GM19397 (cell line): ENCODE measurements around the gene CCDC60.

Experiments used
- ATAC-seq: cut with Tn5 transposase; IDR thresholded peaks from one replicate; pipeline ENCODE4 v1.9.1; 2021; ENCODE audit warnings: mild to moderate bottlenecking, moderate library complexity; ENCODE audit not compliant: unreplicated experiment

Gene CCDC60

GRCh38 chr12:119432949-119433348 lies 98.4 kb downstream of the CCDC60 start:
- no peak for ATAC-seq

- ATAC-seq, result no peak
These were observed 106.4 kb downstream of the CCDC60 start for GRCh38 chr12:119440803-119441360.

GRCh38 chr12:119444462-119445044 lies 110.0 kb downstream of the CCDC60 start:
- ATAC-seq, result no peak

DNA sequence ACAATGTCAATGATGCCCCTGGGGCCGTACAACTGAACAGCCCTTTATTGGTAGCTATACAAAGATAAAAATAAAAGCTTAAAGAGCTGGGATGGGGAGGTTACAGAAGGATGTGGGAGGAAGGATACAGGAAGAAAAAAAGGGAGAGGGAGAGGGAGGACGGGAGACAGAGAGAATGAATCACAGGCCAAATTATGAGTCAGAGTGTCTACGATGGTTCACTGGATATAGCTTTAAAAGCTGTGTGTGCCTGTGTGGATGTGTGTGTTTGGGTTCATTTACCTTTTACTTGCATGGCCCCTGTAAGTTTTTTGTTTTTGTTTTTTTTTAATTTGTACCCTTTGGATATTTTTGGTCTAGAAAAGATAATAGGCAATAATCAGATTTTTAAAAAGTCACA lies 111.9 kb downstream of the CCDC60 start:
- no peak for ATAC-seq

DNA sequence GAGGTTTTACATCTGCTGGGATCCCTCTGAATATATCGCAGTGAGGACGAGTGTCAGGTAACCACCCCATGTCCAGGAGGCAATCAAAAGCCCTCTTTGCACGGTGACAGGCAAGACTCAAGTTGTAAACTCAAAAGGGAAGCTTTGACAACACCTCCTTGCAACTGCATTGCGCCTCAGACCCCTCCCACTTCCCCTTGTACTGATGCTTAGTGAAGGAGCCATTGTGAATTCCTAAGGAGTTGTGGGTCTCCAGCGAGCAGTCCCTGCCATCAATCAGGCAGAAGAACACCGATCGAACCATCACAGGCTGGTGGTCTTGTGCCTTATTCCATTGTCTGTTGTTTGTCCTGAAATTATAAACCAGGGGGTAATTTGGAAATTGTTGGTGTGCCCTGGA lies 112.6 kb downstream of the CCDC60 start:
- no peak for ATAC-seq

GRCh38 chr12:119447618-119448017 lies 113.1 kb downstream of the CCDC60 start:
- no peak for ATAC-seq

DNA sequence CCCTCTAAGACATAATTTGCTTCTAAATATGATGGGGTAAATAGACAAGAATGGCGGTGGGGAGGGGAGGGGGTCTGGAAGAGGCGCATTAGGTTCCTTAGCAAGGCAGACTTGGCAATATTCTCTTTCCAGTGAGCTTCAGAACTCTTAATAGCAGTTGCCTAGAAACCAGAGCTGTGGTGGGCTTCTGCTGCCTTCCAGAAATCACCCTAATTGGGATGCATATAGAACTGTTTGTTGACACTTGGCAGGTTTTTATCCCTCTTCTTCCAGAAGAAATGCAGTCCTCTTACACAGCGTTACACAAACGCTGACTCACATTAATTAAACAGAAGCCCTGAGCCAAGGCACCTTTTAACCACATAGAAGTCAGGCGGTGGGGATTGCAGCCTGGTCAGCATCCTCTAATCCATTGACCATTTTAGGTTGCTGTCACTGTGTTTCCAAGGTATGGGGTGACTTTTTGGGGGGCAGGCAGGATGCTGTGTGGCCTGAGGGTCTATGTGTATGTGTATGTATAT lies 114.1 kb downstream of the CCDC60 start:
- ATAC-seq, result no peak

GRCh38 chr12:119450771-119451170 lies 116.2 kb downstream of the CCDC60 start:
- ATAC-seq, result no peak

DNA sequence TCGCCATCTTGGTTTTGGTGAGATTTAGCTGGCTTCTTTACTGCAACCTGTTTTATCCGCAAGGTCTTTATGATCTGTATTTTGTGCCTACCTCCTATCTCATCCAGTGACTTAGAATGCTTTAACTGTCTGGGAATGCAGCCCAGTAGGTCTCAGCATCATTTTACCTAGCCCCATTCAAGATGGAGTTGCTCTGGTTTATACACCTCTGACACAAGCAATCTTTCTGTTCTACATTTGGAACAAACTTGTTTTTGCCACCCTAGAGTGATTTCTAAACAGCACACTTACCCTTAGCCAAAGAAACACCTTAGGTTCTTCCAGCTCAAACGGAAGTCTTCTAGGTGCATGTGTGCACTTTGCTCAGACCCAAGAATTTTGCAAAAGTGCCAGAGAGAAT lies 122.3 kb downstream of the CCDC60 start:
- no peak for ATAC-seq

DNA sequence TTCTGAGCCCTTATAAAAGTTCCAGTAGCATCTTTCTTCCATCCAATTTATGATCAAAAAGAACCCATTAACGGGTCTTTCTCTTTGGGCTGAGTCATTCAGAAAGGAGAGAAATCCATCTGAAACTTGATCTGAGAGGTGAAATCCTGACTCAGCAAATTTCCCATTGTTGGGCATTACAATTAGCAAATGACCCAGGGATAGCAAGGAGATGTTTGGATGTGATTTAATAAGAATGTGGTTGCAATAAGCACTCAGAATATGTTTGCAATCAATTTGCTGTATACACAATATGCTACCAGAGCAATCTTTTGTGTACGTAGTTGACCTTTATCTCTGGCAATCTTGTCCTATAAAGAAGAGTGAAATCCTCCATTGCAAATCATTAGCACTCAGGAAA lies 122.7 kb downstream of the CCDC60 start:
- no peak for ATAC-seq

DNA sequence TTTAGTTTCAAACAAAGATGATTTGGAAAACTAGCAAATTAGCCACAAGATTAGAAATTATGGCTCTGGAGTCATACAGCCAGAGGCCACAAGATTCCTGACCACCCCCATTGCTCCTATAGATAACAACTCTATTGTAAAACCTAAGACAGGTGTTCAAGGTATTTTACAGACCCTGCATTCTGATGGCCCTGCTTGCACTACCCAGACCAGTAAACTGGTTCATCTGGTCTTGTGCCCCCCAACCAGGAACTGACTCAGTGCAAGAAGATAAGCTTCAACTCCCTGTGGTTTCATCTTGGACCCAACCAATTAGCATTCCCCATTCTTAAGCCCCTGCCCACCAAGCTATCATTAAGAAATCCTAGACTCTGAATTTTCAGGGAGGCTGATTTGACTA lies 125.0 kb downstream of the CCDC60 start:
- ATAC-seq, result no peak

DNA sequence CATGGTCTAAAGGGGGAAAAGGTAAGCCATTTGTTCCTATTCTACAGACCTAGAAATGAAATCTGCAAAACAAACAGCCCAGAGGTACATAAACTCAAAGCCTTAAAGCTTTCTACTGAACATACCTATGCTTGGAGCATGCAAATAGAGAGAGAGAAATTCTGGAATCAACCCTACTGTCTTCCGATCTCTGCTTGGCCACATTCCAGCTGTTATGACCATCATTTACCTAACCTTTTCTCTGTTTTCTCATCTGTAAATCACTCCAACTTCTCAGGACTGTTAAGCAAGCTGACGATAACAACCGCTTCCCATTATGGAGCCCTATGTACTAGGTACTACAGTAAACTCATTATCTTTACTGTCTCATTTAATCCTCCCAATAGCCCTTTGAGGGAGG lies 126.3 kb downstream of the CCDC60 start:
- no peak for ATAC-seq

- ATAC-seq, result no peak
These were observed 127.2 kb downstream of the CCDC60 start for GRCh38 chr12:119461636-119462214.

GRCh38 chr12:119463211-119463926 lies 128.8 kb downstream of the CCDC60 start:
- ATAC-seq, result no peak

- no peak for ATAC-seq
These were observed 133.8 kb downstream of the CCDC60 start for GRCh38 chr12:119468296-119468695.

DNA sequence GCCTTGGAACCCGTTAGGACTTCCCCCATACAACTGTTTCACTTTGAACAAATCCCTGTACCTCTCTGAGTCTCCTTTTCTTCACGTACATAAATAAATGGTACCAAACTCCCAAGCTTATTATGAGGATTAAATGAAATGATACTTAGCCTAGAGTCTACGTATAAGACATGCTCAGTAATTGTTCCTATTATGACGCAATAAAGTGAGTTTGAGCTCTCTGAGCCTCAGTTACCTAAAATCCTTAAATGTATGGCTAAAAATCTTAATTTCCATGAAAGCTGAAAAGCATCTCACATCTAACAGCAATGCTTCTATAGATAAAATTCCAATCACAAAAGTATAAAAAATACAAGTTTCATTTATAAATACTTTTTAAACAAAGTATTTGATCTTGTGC lies 141.1 kb downstream of the CCDC60 start:
- ATAC-seq, result no peak

DNA sequence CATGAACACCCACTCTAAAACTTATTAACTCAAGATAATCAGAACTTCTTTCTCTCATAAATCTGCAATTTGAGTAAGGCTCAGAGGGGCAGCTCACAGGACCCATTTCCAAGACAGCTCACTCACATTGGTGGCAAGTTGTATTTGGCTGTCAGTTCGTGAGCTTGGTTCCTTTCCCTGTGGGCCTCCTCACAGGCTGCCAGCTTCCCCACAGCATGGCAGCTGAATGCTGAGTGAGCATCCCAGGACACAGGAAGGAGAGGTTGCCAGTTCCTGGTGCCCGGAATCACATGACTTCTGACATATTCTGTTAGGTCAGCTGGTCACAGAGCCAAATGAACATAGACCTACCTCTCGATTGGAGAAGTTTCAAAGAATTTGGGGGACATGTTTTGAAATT lies 142.4 kb downstream of the CCDC60 start:
- ATAC-seq, result no peak

DNA sequence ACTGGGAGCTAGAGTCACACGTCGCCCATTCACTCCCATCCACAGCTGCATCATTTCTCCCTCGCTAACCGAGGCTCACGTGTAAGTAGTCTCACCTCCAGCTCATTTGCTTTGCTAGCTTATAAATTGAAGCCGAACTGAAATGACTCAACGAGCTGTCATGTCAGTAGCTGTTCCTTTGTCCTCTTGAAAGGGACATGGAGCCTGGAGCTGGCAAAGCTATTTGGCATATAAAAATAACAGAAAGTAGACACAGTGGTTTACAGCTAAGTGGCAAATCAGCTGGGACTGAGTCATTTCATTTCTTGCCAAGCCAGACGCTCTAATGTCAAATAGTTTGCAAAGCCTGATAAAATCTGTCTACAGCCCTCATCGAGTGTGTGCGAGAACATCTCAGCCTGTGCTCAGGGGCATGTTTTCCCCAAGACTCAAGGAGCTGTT lies 144.6 kb downstream of the CCDC60 start:
- no peak for ATAC-seq

GRCh38 chr12:119480551-119480950 lies 146.0 kb downstream of the CCDC60 start:
- ATAC-seq, result no peak

DNA sequence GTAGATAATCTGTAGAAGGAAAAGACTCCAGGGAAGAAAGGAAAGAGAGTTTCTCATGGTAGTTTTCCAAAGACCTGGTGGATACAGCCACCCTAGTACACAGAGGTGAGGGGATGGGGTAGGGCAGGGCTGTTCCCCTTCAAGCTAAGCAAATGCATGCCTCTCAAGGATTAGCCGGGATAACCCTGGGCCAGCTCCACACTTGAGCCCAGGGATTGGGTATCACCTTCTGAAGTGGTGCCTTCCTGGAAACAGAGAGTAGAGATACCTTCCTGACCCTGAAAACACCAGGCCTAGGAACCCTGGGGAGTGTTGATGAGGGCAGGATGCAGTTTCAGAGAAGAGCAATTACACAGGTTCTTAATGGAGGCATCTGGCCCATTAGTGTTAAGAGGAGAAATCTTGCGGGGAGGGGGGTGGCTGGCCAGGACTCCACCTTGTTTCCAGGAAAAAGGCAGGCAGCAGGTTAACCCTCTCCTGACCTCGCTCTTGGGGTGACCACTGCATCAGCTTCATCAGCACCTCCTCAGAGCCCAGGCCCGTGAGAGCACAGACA lies 152.1 kb downstream of the CCDC60 start:
- no peak for ATAC-seq

DNA sequence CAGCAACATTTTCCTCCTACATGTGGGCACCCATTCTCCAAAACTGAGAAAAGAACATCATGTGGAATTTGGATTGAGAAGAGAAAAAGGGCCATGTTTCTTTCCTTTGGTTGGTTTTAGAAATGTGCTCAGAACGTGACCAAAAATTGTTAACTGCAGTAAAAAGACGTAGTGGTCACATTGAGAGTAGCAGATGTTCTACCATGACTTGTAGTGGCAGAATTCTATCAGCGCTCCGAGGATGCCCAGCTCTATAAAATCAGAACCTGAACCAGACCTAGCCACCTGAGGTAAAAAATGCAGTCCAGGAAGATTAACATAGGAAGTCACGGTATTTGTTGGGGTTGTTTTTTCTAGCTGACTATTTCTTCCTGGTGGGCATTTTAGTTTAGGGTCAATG lies 157.3 kb downstream of the CCDC60 start:
- no peak for ATAC-seq

GRCh38 chr12:119500209-119500608 lies 165.7 kb downstream of the CCDC60 start:
- ATAC-seq, result no peak
